IMR-90 (cell line): ENCODE measurements around the gene ANGPTL4. TPM values are rescaled to one million over a fixed set of nuclear protein-coding genes. Genes with fewer than 3 reads are reported as not detected.
A peak's percentile ranks its signal among the peaks of the same experiment; 100 is the strongest.
"Not testable (repeated sequence)": the region's sequence is repeated elsewhere in the genome, so short reads cannot be mapped to it uniquely, and the experiment has no call there.

ENCODE experiments used
- ATAC-seq: fragments of 200-7000 bp; cut with Tn5 transposase; 2 replicates; pipeline ENCODE4 v1.9.1; 2020; ENCODE audit warnings: low read depth, mild to moderate bottlenecking, moderate library complexity
- BruUV-seq: library from RNA; stranded (reverse); fragments of 400-500 nt; replicated peaks from 2 replicates; lab custom pipeline; 2021; lab: Mats Ljungman, UMichigan
- CTCF ChIA-PET: fragments of 300-600 bp; formaldehyde crosslinking; extraction: SDS; loops from one replicate; lab custom pipeline; 2021; ENCODE audit warnings: antibody characterized with exemption; lab: Yijun Ruan, JAX
- POLR2A ChIA-PET: fragments of 300-600 bp; sonication (Branson Sonifier 250); formaldehyde crosslinking; loops from one replicate; lab custom pipeline; 2022; ENCODE audit warnings: antibody characterized with exemption; ENCODE audit not compliant: unreplicated experiment; lab: Charles Lee
- DNase-seq: peaks from one replicate; pipeline ENCODE4 v3.0.0; 2013
- H2AFZ ChIP-seq: replicated peaks from 2 replicates; pipeline ENCODE3; 2013; ENCODE audit warnings: low read length, mild to moderate bottlenecking; ENCODE audit not compliant: poor library complexity
- H2AK5ac ChIP-seq: 2 replicates; pipeline ENCODE4 v1.6.1; 2013; ENCODE audit warnings: low read depth, low read length, inconsistent platforms
- H2AK9ac ChIP-seq: replicated peaks from 2 replicates; pipeline ENCODE3; 2013; ENCODE audit warnings: mild to moderate bottlenecking, low read depth, low read length, moderate library complexity; ENCODE audit not compliant: poor library complexity
- H2BK120ac ChIP-seq: 2 replicates; pipeline ENCODE4 v1.6.1; 2013; ENCODE audit warnings: low read depth, low read length, inconsistent platforms
- H2BK15ac ChIP-seq: 3 replicates; pipeline ENCODE4 v1.6.1; 2013; ENCODE audit warnings: low read depth, low read length, inconsistent platforms
- H2BK20ac ChIP-seq: 2 replicates; pipeline ENCODE4 v1.6.1; 2013; ENCODE audit warnings: low read depth, mild to moderate bottlenecking, inconsistent platforms, low read length, moderate library complexity
- H2BK5ac ChIP-seq: 2 replicates; pipeline ENCODE4 v1.6.1; 2013; ENCODE audit warnings: mild to moderate bottlenecking, low read depth, low read length, inconsistent platforms; ENCODE audit not compliant: poor library complexity, severe bottlenecking
- H3K14ac ChIP-seq: replicated peaks from 2 replicates; pipeline ENCODE4 v1.6.1; 2013; ENCODE audit warnings: low read depth, low read length, inconsistent platforms
- H3K18ac ChIP-seq: 2 replicates; pipeline ENCODE4 v1.6.1; 2013; ENCODE audit warnings: low read depth, low read length, control low read depth
- H3K23ac ChIP-seq: 2 replicates; pipeline ENCODE4 v1.6.1; 2013; ENCODE audit warnings: low read depth, low read length, inconsistent platforms
- H3K27ac ChIP-seq: 2 replicates; pipeline ENCODE4 v1.5.1; 2013; ENCODE audit warnings: mild to moderate bottlenecking, control low read depth, low read length; ENCODE audit not compliant: insufficient read depth
- H3K27me3 ChIP-seq: 2 replicates; pipeline ENCODE4 v1.6.1; 2013; ENCODE audit warnings: low read length; ENCODE audit not compliant: control insufficient read depth, insufficient read depth
- H3K36me3 ChIP-seq: 2 replicates; pipeline ENCODE4 v1.6.1; 2013; ENCODE audit warnings: low read length, mixed read lengths; ENCODE audit not compliant: control insufficient read depth, insufficient read depth
- H3K4ac ChIP-seq: 2 replicates; pipeline ENCODE4 v1.6.1; 2013; ENCODE audit warnings: low read depth, low read length, inconsistent platforms
- H3K4me1 ChIP-seq: 2 replicates; pipeline ENCODE4 v1.6.1; 2013; ENCODE audit warnings: low read length, mixed read lengths; ENCODE audit not compliant: control insufficient read depth, insufficient read depth
- H3K4me2 ChIP-seq: 2 replicates; pipeline ENCODE4 v1.6.1; 2013; ENCODE audit warnings: low read depth, mild to moderate bottlenecking, control low read depth, low read length, moderate library complexity
- H3K4me3 ChIP-seq: 2 replicates; pipeline ENCODE4 v1.5.1; 2013; ENCODE audit warnings: low read depth, mild to moderate bottlenecking, control low read depth, low read length, moderate library complexity; ENCODE audit not compliant: insufficient read depth
- H3K56ac ChIP-seq: 2 replicates; pipeline ENCODE4 v1.6.1; 2013; ENCODE audit warnings: low read length, inconsistent platforms; ENCODE audit not compliant: insufficient read depth; ENCODE audit errors: extremely low read depth
- H3K79me1 ChIP-seq, 2 experiments: 2 replicates each; pipeline ENCODE4 v1.6.1; 2013; ENCODE audit warnings: low read length in 2 of 2, inconsistent platforms in 1 of 2, low read depth in 1 of 2
- H3K9ac ChIP-seq: 2 replicates; pipeline ENCODE4 v1.6.1; 2013; ENCODE audit warnings: low read depth, low read length, control low read depth
- H3K9me1 ChIP-seq: 2 replicates; pipeline ENCODE4 v1.6.1; 2013; ENCODE audit warnings: low read length, inconsistent platforms; ENCODE audit not compliant: insufficient read depth
- H3K9me3 ChIP-seq: 2 replicates; pipeline ENCODE4 v1.6.1; 2013; ENCODE audit warnings: low read length; ENCODE audit not compliant: control insufficient read depth, insufficient read depth
- H4K20me1 ChIP-seq: 2 replicates; pipeline ENCODE4 v1.6.1; 2013; ENCODE audit warnings: low read length, inconsistent platforms; ENCODE audit not compliant: insufficient read depth
- H4K5ac ChIP-seq: 2 replicates; pipeline ENCODE4 v1.6.1; 2013; ENCODE audit warnings: mild to moderate bottlenecking, low read depth, low read length, control low read depth
- H4K8ac ChIP-seq, 2 experiments: 2 replicates each; pipeline ENCODE4 v1.6.1; 2013; ENCODE audit warnings: low read depth in 2 of 2, low read length in 2 of 2, control low read depth in 1 of 2, inconsistent platforms in 1 of 2
- H4K91ac ChIP-seq: 2 replicates; pipeline ENCODE4 v1.6.1; 2013; ENCODE audit warnings: low read depth, low read length, inconsistent platforms; ENCODE audit not compliant: insufficient read depth
- BHLHE40 ChIP-seq: fragments of 150-350 bp; IDR thresholded peaks from 2 replicates; pipeline ENCODE4 v1.6.1; 2016; ENCODE audit warnings: mild to moderate bottlenecking, low read depth, low read length
- MAZ ChIP-seq: IDR thresholded peaks from 2 replicates; pipeline ENCODE4 v1.6.1; 2012; ENCODE audit warnings: low read depth, mild to moderate bottlenecking, low read length, improper control_type of control experiment, moderate library complexity, borderline replicate concordance
- USF2 ChIP-seq: fragments of 150-350 bp; IDR thresholded peaks from 2 replicates; pipeline ENCODE4 v1.6.1; 2017; ENCODE audit warnings: mild to moderate bottlenecking, antibody characterized with exemption, low read length, low read depth
- WGBS, 2 experiments: methylation state at CpG; one replicate each; pipeline versions ENCODE4 v1.1.5 to v1.1.7; 2013; ENCODE audit warnings: missing lambda C conversion rate in 2 of 2; ENCODE audit not compliant: insufficient read length in 1 of 2; ENCODE audit errors: extremely low coverage in 2 of 2; 5-methylcytosine and 5-hydroxymethylcytosine counted together
- dilution Hi-C: fragments of 300-500 bp; cut with HindIII; formaldehyde crosslinking; loops from one replicate; pipeline ENCODE4 v1.14.3; 2018; ENCODE audit warnings: low sequenced_read_pairs; ENCODE audit not compliant: unreplicated experiment
- in situ Hi-C: fragments of 300-500 bp; cut with MboI; formaldehyde crosslinking; loops from 3 replicates; pipeline ENCODE4 v1.14.3; 2019; ENCODE audit warnings: low sequenced_read_pairs, inconsistent platforms, mixed read lengths
- intact Hi-C: fragments of 100-400 bp; cut with micrococcal nuclease; formaldehyde crosslinking; loops from 2 replicates; pipeline ENCODE4 v1.10.0; 2022
- polyA plus RNA-seq, 3 experiments: library from polyadenylated mRNA; depleted of rRNA; stranded (reverse); fragments of >200 nt; gene quantifications; 2 replicates each; pipeline ENCODE4 v1.2.3, GENCODE V29; 2012; ENCODE audit warnings: low replicate concordance in 1 of 3
- total RNA-seq: library from RNA; depleted of rRNA; stranded (reverse); fragments of >200 nt; gene quantifications from 2 replicates; pipeline ENCODE4 v1.2.3, GENCODE V29; 2012

The ANGPTL4 gene
- total and polyA plus RNA-seq, 2 of the 4 experiments (the other 2 are of a cell fraction): 1.4 to 19.1 TPM

- in situ Hi-C loops: loop anchor here (5.0 kb wide), 1 partner anchor 155 kb away; no protein-coding TSS in a partner anchor
- H3K18ac ChIP-seq: no peak overlapping the region
- H3K36me3 ChIP-seq: no peaks in the 10 kb centered on the region
- peak overlapping the region; percentile 3; the same call in 1 of the 2 replicates for H4K91ac ChIP-seq
- no peak overlapping the region for H3K4ac ChIP-seq
- peak overlapping the region in 1 of 2 experiments; percentile 47; a peak in 1 of 4 replicates for H4K8ac ChIP-seq
- H3K4me2 ChIP-seq: peak overlapping the region; percentile 79
- dilution Hi-C loops: no loop called here
- peak overlapping the region; percentile 11; the same call in 1 of the 2 replicates for H3K9ac ChIP-seq
- H3K23ac ChIP-seq: no peak overlapping the region
- peak; percentile 34 for DNase-seq
- no peak overlapping the region for H2BK15ac ChIP-seq
- peaks cover 3% of the 10 kb centered on the region for H3K9me3 ChIP-seq
- POLR2A ChIA-PET: no interaction called here
- H2BK120ac ChIP-seq: no peak overlapping the region
- no peaks in the 10 kb centered on the region for H3K27me3 ChIP-seq
- H2AK9ac ChIP-seq: no peak overlapping the region
- H3K27ac ChIP-seq: no peak overlapping the region
- H2AK5ac ChIP-seq: no peak overlapping the region
- no peak overlapping the region for H3K14ac ChIP-seq
- H3K9me1 ChIP-seq: 0 out of 2 replicates have a peak, but pooled peaks cover 5% of the 10 kb centered on the region
- no peak overlapping the region for H2BK5ac ChIP-seq
- ATAC-seq: peak; percentile 10
- peaks cover 6% of the 10 kb centered on the region; the same call in 1 of the 2 replicates for H4K20me1 ChIP-seq
- H2AFZ ChIP-seq: peak overlapping the region; percentile 71
- peak overlapping the region; percentile 2; the same call in 1 of the 2 replicates for H3K4me3 ChIP-seq
- H3K56ac ChIP-seq: no peak overlapping the region; the same call in 1 of the 2 replicates
- CTCF ChIA-PET: interaction anchor here (1.1 kb wide), 1 partner anchor 230 kb away, joined by 3 read pairs; no protein-coding TSS in a partner anchor
- H2BK20ac ChIP-seq: no peak overlapping the region
- intact Hi-C loops: no loop called here
- H3K4me1 ChIP-seq: no peaks in the 10 kb centered on the region
- 50% methylated on average over 1 of the region's 10 CpGs; no CpG with 5 or more reads in 1 of the 2 experiments for WGBS, 2 experiments
- BruUV-seq: no TSS peak
- no peak for TF ChIP-seq USF2
- no peak for TF ChIP-seq BHLHE40
- TF ChIP-seq MAZ: no peak
- no peaks in the 10 kb centered on the region; a peak in 1 of 4 replicates for H3K79me1 ChIP-seq
- no peak overlapping the region for H4K5ac ChIP-seq
Observed at GRCh38 chr19:8352134-8352827, 11.7 kb upstream of the ANGPTL4 start.

- H2AFZ ChIP-seq, intact Hi-C loops, POLR2A ChIA-PET, H3K4ac ChIP-seq, H3K14ac ChIP-seq, H3K9me1 ChIP-seq, H3K56ac ChIP-seq, H2BK120ac ChIP-seq, H2BK20ac ChIP-seq, H2BK5ac ChIP-seq, H2AK9ac ChIP-seq, DNase-seq, H3K4me3 ChIP-seq, H4K20me1 ChIP-seq, H3K18ac ChIP-seq, H3K27me3 ChIP-seq, H3K4me2 ChIP-seq, H4K91ac ChIP-seq, BruUV-seq, H3K9ac ChIP-seq, H3K36me3 ChIP-seq, H3K9me3 ChIP-seq, ATAC-seq, H4K5ac ChIP-seq, H4K8ac ChIP-seq, H3K79me1 ChIP-seq, H3K27ac ChIP-seq, H2AK5ac ChIP-seq, H3K23ac ChIP-seq, H3K4me1 ChIP-seq, dilution Hi-C loops, H2BK15ac ChIP-seq: not testable (repeated sequence)
- WGBS, 2 experiments: 43% methylated on average over 4 of the region's 5 CpGs; no CpG with 5 or more reads in 1 of the 2 experiments
- CTCF ChIA-PET: interaction anchor here (1.1 to 1.2 kb wide), 2 partner anchors 226 to 229 kb away, joined by 3 read pairs; no protein-coding TSS in a partner anchor
- in situ Hi-C loops: loop anchor here (5.0 kb wide), 1 partner anchor 154 kb away; no protein-coding TSS in a partner anchor
Observed at GRCh38 chr19:8352845-8353244, 11.1 kb upstream of the ANGPTL4 start.
